K562 (cell line): Measurements from ENCODE around the gene ZBTB7A. TPM values are rescaled to one million over a fixed set of nuclear protein-coding genes. Genes with fewer than 3 reads are reported as not detected.
A peak's percentile ranks its signal among the peaks of the same experiment; 100 is the strongest.

Source experiments
- BMI1 ChIP-seq: fragments of 150-350 bp; IDR thresholded peaks from 2 replicates; pipeline ENCODE4 v1.6.1; 2014; ENCODE audit warnings: low read length
- GATAD2A ChIP-seq: fragments of 450-650 bp; IDR thresholded peaks from 2 replicates; pipeline ENCODE4 v1.6.1; 2017
- ID3 ChIP-seq, 2 experiments: fragments of 250-450 bp in 1 of 2; fragments of 450-650 bp in 1 of 2; sonication (Bioruptor Pico) in 1 of 2; IDR thresholded peaks; 2 replicates each; pipeline versions ENCODE4 v1.6.1 to v1.8.0; 2016 to 2021; ENCODE audit warnings: mild to moderate bottlenecking in 2 of 2, moderate library complexity in 2 of 2, missing compliant biosample characterization in 1 of 2, missing genetic modification characterization in 1 of 2
- MCM2 ChIP-seq: fragments of 450-650 bp; IDR thresholded peaks from 2 replicates; pipeline ENCODE4 v1.6.1; 2017; ENCODE audit warnings: low read depth, mild to moderate bottlenecking
- NKRF ChIP-seq: fragments of 450-650 bp; IDR thresholded peaks from 2 replicates; pipeline ENCODE4 v1.6.1; 2016; ENCODE audit warnings: borderline replicate concordance
- POLR2AphosphoS2 ChIP-seq: IDR thresholded peaks from 2 replicates; pipeline ENCODE4 v1.6.1; 2012; ENCODE audit warnings: low read length, improper control_type of control experiment
- PRMT5 ChIP-seq: sonication (generic); formaldehyde crosslinking; IDR thresholded peaks from 2 replicates; pipeline ENCODE4 v1.5.0; 2020; ENCODE audit warnings: missing genetic modification reagents
- RBM17 ChIP-seq: fragments of 200-400 bp; formaldehyde crosslinking; IDR thresholded peaks from 2 replicates; pipeline ENCODE4 v1.6.1; 2017; ENCODE audit warnings: low read depth, mild to moderate bottlenecking, low read length, borderline replicate concordance
- SMC3 ChIP-seq: conservative IDR thresholded peaks from 2 replicates; pipeline ENCODE4 v1.6.1; 2011; ENCODE audit warnings: low read depth, low read length, improper control_type of control experiment; ENCODE audit not compliant: insufficient read depth
- TCF7L2 ChIP-seq: fragments of 150-350 bp; IDR thresholded peaks from 2 replicates; pipeline ENCODE4 v1.6.1; 2016; ENCODE audit warnings: low read depth, mild to moderate bottlenecking, low read length, moderate library complexity
- UBTF ChIP-seq, 2 experiments: IDR thresholded peaks; 2 replicates each; pipeline ENCODE4 v1.6.1; 2012; ENCODE audit warnings: improper control_type of control experiment in 2 of 2, low read depth in 2 of 2, low read length in 2 of 2, borderline replicate concordance in 1 of 2
- ZBTB49 ChIP-seq: sonication (generic); formaldehyde crosslinking; IDR thresholded peaks from 2 replicates; pipeline ENCODE4 v1.8.0; 2022; ENCODE audit warnings: missing genetic modification reagents, mild to moderate bottlenecking, borderline replicate concordance
- ZNF124 ChIP-seq: sonication (generic); formaldehyde crosslinking; IDR thresholded peaks from 2 replicates; pipeline ENCODE4 v1.8.1; 2022; ENCODE audit warnings: missing genetic modification reagents
- ZNF175 ChIP-seq: fragments of 200-800 bp; sonication (Bioruptor generic); IDR thresholded peaks from 2 replicates; pipeline ENCODE4 v1.6.1; 2016; ENCODE audit warnings: low read depth, mild to moderate bottlenecking, missing genetic modification characterization, missing compliant biosample characterization
- ZNF384 ChIP-seq: IDR thresholded peaks from 2 replicates; pipeline ENCODE4 v1.6.1; 2012; ENCODE audit warnings: low read depth, low read length, improper control_type of control experiment
- ZNF584 ChIP-seq: fragments of 200-800 bp; sonication (Bioruptor generic); IDR thresholded peaks from 2 replicates; pipeline ENCODE4 v1.6.1; 2016; ENCODE audit warnings: low read depth, mild to moderate bottlenecking, missing genetic modification characterization, missing compliant biosample characterization
- ZNF764 ChIP-seq: fragments of 250-450 bp; sonication (Bioruptor Pico); IDR thresholded peaks from 2 replicates; pipeline ENCODE4 v1.4.0; 2020; ENCODE audit warnings: low read depth, mild to moderate bottlenecking, moderate library complexity
- polyA plus RNA-seq, 8 experiments: library from polyadenylated mRNA; depleted of rRNA in 4 of 8; stranded (reverse) in 5 of 8; unstranded in 3 of 8; fragments of >200 nt; fragmentation: Nextera tagmentation in 2 of 8; fragmentation: Illumina TruSeq in 1 of 8; extraction: Ambion mirVana in 2 of 8; extraction: Trizol in 1 of 8; gene quantifications; 2 replicates each; pipeline versions ENCODE4 v1.2.1 to v1.2.3, GENCODE V29; 2011 to 2014; ENCODE audit warnings: inconsistent platforms in 1 of 8, missing spikeins in 1 of 8
- total RNA-seq, 7 experiments: library from RNA; depleted of rRNA in 6 of 7; stranded (reverse); fragments of >200 nt in 6 of 7; fragmentation: Illumina TruSeq in 2 of 7; extraction: Trizol in 2 of 7; gene quantifications; 2 replicates each; pipeline versions ENCODE4 v1.2.1 to v1.2.3, GENCODE V29; 2011 to 2021; ENCODE audit warnings: low replicate concordance in 1 of 7

The ZBTB7A gene
- total and polyA plus RNA-seq, 9 of the 15 experiments (the other 6 are each of a cell fraction or from before 2014, with no cell fraction given): 0.11 to 34.0 (median 4.6) TPM

- TF ChIP-seq ZNF175 (CRISPR knock-in tag): 0 out of 2 replicates have a peak, but pooled peaks have one; percentile 62
- no peak for TF ChIP-seq TCF7L2
- TF ChIP-seq ZNF584 (CRISPR knock-in tag): no peak
- no peak for TF ChIP-seq RBM17
- no peak for TF ChIP-seq MCM2
- TF ChIP-seq ZNF764 (CRISPR knock-in tag): no peak
- no peak for TF ChIP-seq ZNF124 (CRISPR knock-in tag)
- no peak for TF ChIP-seq ID3 (CRISPR knock-in tag; IDR thresholded peaks at IDR 0.05)
- TF ChIP-seq ID3 (tag; IDR thresholded peaks at IDR 0.05): no peak
- no peak for TF ChIP-seq ZNF384
- TF ChIP-seq UBTF (IDR thresholded peaks at IDR 0.05; ENCODE audit: borderline replicate concordance in 1 of 2, low read depth in 2 of 2, low read length in 2 of 2): peak; percentile 100
- no peak for TF ChIP-seq BMI1
- TF ChIP-seq ZBTB49: no peak
- no peak for TF ChIP-seq GATAD2A
- no peak for TF ChIP-seq PRMT5
- no peak for TF ChIP-seq NKRF
- peak; percentile 58; the same call in 1 of the 2 replicates for TF ChIP-seq POLR2AphosphoS2
- no peak for TF ChIP-seq SMC3
Measured at GRCh38 chr19:4065430-4066175, 1.1 kb downstream of the ZBTB7A start (continued).
